GM21367 (cell line): Measurements from ENCODE around the gene PARS2.

ENCODE experiments used
- ATAC-seq: cut with Tn5 transposase; IDR thresholded peaks from one replicate; pipeline ENCODE4 v1.9.1; 2021; ENCODE audit not compliant: unreplicated experiment

The PARS2 gene

DNA sequence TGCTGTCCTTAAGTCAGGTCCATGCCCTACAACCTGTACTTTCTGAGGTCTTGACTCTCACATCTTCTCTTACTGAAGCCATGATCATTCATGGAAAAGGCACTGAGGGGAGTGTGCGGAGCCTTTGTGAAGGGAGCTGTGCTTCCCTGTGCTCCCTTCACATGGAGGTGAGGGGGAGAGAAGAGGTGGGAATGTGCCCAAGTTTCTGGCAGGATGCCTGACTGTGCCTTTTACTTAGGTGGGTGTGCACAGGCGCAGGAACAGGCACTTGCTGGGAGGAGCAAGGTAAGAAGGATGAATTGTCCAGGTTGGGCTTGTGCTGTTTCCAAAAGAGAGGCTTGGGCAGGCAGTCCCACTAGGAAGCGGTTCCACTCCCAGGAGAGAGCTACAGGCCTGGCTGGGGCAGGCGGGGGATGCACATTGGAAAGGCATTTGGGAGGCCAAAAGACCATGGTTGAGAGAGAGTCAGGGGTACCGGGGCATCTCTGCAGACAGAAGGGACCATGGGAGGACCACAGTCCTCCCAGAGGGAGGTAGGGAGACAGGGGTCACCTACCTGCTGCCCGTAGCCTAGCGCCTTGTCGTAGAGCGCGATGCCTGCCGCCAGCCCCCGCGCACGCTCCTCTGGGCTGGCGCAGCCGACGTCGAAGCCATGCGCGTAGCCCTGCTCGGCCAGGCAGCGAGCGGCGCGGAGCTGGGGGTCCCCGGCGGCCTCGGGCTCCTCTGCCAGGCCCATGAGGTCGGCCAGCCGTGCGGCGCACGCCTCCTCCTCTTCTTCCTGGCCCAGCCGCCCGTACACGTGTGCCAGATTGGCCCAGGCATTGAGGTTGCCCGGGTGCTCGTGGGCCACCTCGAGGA lies 35.9 kb upstream of the PARS2 start:
- no peak for ATAC-seq

DNA sequence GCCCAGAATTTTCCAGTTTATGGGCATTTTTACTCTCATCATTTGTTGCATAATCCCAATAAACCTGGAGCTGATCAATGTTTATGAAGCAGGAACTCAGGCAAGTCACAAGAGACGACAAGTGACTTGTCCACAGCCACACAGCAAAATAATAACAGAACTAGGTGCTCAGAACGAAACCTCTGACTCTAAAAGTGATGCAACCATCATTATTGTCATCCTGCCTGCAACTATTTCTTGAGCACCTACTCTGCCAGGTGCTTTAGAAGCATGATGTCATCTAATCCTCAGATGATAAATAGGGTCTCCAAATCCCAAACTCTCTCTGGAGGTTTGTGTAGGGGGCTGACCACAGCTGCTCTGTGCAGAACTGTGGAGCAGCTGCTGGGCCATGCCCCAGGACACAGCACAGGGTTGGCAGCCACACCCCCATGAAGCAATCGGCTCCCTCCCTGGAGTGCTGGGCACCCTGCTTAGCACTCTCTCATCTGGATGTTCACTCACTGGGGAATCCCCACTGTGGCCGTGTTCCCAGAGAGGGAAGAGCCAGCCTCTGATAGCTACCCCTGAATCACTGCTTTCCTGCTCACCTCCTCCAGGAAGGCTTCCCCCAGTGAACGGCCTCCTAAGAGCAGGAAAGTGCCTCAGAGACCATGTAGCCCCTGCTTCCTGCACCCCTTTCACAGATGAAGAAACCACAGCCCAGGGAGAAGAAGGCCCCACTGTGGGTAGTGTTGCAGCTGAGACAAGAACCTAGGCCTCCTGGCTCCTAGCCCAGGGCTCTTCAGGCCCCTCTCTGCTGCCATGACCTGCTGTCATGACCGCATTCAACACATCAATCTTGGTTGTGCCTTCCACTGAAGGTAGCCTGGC lies 34.7 kb upstream of the PARS2 start:
- ATAC-seq: no peak

DNA sequence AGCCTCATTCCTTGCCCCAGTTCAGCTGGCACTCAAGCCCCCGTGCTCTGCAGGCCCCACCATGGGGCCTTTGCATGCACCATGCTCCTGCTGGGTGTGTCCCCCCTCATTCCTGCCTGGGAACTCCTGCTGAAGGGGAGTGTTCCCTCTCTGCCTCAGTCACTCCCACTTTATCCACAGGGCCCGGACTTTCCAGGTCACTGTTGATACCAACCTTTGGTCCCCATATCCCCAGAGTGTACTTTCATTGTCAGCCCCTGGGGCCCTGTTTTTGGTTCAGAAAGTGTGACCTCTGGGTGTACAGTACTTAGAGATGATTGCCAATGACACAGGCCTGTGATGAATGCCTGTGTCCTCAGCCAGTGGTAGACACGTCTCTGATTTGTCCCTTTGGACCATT lies 33.9 kb upstream of the PARS2 start:
- ATAC-seq: no peak

DNA sequence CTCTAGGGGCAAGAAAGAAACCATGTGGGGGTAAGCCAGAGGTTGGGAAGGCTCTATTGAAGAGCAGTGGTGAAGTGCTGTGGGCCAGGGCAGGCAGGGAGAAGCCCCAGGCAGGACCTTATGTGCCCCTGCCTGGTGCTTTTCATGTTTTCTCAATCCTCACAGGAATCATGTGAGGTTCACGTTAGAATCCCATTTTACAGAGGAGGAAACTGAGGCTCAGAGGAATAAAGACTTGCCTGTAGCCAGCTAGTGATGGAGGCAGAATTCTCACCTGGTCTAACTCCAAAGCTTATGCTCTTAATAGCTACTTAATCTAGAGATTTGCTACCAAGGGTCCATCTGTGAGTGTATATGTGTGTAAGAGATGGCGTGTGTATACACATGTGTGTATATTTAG lies 32.6 kb upstream of the PARS2 start:
- no peak for ATAC-seq

DNA sequence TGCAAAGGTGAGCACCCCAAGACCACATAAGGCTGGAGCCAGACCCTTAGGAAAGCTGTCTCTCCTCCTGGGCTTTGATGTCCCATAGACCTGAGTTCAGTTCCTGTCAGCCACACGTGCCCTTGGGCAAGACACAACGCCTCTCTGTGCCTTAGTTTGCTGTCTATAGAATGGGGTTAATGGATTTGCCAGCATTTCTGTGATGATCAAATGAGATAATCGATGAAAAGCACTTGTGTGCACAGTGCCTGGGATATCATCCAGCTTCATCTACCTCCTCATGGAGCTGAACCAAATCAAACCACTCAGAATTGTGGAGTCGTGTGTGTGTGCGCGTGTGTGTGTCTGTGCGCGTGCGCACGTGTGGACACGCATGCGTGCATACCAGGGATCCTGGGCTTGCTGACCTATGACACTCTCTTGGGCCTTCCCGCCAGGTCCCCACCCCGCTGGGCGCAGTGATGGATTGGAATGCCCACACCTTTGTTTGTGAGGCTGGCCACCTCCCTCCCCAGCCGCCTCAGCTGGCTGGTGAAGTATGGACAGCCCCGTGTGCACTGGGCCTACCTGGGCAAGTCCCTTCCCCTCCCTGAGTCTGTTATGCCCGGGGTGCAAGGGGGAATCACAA lies 31.6 kb upstream of the PARS2 start:
- no peak for ATAC-seq

DNA sequence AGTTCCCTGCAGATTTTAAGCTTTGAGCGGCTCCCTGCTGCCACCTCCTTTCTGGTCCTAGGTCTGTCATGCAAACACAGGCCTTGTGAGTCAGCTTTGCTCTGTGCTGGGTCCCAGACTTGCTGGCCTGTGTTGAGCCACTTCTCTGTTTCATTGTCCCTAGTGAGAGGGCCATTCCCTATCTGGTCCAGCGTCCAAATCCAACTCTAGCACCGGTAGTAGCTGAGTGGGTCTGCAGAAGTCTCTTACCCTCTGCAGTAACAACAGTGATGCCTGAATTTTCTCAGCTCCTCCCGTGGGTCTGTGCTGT lies 31.0 kb upstream of the PARS2 start:
- ATAC-seq: no peak

DNA sequence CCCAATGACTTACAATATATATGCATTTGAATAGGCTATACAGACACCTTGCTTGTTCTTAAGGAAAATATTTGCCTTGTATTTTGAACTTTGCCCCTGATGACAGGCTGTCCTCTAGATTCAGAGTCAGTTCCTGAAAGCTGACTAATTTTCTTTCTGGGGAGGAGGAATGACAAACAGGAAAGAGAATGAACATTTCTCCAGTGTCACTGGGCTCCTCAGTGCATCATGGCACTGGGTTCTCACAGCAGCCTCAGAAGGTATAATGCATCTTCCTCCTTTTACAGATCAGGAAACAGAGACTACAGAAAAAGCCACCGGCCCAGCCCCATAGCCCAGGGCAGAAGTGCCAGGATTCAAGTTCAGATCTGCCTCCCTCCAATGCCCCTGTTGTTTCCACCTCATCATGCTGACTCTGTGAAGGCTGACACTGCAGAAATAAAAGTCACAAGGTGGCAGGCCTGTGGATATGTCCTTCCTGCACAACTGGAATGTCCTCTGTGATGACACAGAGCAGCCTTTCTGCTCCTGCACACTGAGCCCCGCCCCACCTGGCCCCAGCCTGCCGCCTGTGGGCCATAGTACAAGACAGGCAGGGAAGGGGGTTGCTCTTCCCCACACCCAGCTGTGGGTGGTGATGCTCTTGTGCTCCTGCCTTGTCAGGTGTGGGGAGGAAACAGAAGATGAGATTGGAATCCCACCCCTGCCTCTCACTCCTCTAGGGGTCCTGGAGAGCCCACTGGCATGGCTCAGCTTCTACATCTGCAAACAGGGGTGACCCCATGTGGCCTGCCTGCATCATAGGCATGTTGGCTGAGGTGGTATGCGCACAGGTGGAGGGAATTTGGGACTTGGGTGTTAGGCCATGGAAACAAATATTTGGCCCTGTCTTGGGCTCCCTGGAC lies 30.4 kb upstream of the PARS2 start:
- ATAC-seq: no peak

DNA sequence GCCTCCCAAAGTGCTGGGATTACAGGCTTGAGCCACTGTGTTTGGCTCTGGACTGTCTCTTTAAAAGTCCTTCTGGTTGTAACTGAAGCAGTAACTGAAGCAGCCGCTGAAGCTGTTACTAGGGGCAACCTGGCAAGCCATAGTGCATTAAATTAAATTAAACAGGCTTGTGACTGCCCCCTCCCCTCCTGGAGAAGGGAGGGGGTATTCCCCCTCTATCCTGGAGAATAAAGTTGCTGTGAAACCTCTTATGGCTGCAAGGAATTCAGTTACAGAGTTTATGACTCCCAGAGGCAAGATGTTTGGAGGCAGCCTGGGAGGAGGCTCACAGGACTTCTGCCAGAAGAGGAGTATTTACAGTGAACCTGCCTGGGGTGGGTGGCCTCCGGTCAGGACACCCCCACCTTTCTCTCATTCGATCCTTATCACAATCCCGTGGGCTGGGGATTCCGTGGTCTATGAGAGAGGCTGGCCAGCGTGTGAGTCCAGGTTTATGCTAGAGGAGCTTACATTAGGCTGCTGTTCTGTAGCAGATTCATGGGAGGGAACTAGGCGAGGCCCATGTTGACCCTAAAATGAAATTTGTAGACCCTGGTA lies 28.5 kb upstream of the PARS2 start:
- no peak for ATAC-seq

DNA sequence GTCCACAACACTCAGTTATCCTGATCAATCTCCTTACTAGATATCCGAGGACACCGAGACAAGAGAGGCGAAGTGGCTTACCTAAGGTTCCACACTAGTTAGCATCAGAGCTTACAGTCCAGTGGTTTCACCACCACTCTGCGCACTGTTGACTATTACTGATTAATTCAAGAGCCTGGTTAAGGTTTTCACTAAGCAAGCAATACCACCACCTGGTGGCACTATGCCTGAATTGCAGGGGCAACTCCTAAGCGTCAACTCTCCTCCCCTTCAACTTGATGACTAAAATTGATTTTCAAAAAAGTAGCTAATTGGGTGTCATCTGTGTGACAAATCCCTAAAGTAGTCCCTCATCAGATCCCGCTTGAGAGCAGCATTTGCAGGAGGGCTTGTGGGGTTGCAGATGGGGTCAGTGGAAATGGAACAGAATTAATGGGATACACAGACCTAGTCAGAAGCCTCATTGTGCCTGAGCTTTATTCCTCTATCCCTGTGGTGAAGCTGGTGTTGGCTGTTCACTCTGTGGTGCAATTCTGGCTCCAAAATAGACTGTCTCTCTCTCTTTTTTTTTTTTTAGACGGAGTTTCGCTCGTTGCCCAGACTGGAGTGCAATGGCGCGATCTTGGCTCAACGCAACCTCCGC lies 27.7 kb upstream of the PARS2 start:
- ATAC-seq: no peak

DNA sequence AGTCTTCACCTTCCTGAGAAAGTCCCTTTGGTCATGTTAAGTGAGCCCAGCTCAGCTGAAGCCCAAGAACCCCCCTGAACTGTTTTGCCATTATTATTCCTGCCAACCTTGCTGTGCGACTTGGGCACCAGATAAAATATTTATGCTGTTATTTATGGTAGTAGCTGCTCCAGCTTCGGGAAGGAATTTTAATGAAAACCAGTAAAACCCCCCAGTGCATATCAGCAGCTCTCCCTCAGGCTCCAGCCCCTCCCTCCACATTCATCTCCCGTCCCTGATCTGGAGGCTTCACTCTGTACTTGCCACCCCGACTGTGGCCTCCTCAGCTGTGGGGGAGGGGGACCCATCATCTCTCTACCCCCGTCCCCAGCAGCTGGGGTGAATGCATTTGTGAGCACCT lies 24.1 kb upstream of the PARS2 start:
- ATAC-seq: no peak

DNA sequence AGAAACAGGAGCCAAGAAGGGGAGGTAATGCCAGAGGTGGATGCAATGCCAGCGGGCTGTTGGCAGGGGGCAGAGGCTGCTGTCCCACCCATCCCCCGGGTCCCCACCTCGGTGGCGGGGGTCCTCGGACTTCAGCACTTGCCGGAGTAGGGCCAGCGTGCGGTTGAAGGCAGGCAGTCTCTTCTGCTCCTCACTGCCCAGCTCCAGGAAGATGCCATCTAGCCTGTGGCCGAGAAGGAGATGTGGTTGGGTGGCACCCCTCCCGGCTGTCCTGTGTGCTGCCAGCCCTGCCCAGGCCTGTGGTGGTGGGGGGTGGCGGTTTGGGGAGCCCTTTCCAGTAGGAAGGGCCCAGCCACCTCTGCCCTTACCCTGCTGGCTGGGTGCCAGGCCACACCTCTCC lies 23.3 kb upstream of the PARS2 start:
- no peak for ATAC-seq

DNA sequence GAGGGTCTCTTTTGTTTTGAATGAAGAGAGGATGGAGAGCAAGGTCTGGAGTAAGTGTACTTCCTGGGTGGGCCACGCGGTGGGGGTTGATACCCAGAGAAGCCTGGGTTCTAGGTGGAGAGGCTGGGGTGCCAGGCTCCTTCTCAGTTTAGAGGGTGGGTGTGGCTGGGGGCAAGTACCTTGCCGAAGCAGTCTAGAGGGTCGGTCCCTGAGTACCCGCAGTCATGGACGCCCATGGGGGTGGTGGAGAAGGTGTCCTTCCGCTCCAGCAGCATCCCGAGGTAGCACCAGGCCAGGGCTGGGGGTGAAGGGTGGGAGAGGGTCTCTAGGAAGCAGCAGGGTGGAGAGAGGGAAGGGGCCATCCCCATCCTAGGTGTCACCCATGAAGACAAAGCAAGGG lies 22.5 kb upstream of the PARS2 start:
- no peak for ATAC-seq

DNA sequence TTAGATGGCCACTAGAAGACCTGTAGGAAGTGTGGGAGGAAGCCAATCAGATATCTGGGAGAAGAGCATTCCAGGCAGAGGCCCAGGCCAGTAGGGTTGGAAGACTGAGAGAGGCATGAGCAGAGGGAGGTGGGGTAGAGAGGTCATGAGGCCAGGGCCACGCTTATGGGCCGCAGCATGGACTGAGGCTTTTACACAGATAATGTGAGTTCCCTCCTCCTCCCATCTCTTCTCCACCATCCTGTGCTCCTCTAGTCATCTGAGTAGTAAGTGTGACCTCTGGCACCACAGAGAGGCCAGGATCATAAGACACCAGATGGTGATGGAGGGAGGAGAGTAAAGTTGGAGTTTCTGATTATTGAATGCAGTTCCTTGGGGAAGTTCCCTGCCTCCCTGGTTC lies 19.7 kb upstream of the PARS2 start:
- ATAC-seq: no peak

DNA sequence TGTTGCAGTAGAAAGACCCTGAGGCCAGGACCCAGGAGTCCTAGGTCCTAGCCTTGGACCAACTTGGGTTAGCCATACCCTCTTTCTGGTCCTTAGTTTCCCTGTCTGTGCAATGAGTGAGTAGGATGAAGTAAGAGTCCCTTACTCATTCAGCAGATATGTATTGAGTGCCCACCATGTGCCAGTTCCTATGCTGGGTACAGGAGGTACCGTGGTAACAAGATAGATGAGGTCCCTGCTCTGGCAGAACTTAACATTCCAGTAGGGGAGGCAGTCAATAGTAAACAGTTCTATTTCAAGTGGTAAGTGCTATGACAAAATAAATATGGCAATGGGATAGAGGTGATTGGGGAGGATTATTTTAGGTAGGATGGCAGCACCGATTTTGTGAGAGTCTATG lies 18.3 kb upstream of the PARS2 start:
- no peak for ATAC-seq

DNA sequence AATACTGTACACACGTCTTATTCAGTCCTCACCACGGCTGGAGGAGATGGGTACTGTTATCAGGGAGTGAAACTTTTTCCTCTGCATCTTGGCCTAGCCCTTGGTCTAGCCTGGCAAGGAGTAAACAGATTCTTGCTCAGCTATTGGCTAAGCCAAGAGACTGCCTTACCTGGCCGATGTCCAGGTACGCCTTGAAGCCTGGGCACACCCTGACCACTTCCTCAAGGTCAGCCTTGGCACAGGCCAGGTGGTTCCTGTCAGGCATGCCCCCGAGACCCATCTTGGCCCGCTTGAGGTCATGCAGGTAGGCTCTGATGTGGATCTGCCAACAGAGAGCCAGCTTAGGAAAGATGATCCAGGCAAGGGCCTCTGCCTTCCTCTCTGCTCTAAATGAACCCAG lies 17.8 kb upstream of the PARS2 start:
- ATAC-seq: no peak

DNA sequence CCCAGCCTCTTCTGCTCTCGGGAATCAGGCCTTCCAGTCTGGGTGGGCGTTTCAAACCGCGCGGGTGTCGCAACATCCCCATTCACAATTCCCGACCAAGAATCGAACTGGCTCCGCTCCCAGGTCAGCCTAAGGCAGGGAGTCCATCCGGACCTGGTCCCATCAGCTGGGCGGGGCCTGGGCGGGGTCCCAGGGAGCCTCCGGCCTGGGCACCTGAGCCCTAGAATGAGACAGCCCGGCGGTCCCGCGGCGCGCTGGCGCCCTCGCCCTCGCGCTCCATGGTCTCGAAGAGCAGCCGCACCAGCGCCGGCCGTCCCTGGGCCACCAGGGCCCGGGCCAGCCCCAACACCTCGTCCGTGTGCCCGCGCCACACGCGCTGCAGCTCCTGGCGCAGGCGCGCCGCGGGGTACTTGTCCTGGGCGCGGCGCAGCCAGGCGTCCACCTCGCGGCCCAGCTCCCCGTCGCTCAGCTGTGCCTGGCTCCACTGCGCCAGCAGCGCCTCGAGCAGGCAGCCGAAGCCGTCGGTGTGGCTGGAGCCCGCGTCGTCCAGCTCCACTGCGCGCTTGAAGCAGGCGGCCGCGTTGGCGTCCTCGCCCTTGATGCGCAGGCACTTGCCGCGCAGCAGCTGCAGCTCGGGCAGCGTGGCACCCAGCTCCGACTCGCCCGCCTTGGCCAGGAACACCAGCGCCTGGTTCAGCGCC lies 16.9 kb upstream of the PARS2 start:
- ATAC-seq: no peak

DNA sequence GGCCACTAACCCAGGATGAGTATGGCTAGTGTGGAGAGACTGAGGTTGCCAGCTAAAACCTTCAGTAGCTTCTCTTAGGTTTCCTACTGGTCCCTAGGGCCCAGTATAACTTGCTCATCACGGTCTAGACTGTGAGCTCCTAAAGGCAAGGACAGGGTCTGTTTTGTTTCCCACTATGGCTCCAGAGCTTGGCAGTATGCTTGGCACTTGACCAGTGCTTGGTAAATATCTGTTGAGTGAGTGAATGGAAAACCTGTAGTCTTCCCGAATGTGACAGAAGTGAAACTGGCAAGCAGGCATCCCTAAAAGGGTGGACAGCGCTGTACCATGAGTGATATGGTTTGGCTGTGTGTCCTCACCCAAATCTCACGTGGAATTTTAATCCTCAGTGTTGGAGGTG lies 13.1 kb upstream of the PARS2 start:
- ATAC-seq: no peak

DNA sequence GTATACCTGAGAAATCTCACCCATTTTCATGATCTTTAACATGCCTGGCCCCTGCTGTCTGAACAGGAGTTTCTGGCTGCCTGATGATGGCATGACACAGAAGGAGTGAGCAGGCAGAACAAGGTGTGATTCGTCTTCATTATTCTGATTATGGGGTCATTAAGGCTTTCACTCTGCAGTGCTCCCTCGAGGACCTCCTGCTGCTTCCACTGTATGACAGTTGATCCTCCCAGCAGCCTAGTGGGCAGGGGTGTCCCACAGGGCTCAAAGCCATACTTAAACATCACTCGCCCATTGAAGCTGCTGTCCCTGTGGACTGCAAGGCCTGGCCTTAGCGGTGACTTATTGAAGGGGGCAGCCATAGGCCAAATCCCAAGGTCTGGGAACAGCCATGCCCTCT lies 12.7 kb upstream of the PARS2 start:
- no peak for ATAC-seq
